Measurements from ENCODE around the gene DHX29.

GRCh38 chr5:55230086-55230629 lies 77.3 kb downstream of the DHX29 start:
- TF ChIP-seq CTCF (IDR thresholded peaks at IDR 0.05) (no peak), POLR2A (IDR thresholded peaks at IDR 0.05) (no peak)

Data from testis (tissue), 2 donors.